ENCODE measurements around the gene PTGR3. TPM values are rescaled to one million over a fixed set of nuclear protein-coding genes. Genes with fewer than 3 reads are reported as not detected.

The PTGR3 gene
- total RNA-seq, 1 experiment from 2014 or later = 6.9 TPM

DNA sequence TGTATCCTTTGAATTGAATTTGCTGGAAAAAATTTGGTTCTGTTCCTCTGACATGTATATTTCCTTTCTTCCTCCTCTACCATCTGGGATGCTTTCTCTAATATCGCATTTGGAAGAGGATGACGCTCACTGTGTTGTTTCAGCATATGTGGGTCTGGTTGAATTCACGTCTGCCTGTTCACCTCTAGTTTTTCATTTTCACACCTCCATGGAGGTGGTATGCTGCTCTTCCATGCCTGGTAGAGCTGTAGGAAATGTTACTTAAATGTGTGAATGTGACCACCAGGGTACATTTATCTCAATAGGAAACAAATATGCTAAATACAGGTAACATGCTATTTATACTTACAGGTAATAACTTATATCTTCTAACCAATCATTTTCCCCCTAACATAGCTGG is 46.2 kb upstream of the PTGR3 start:
- ChIA-PET POLR2A (ENCODE audit: low non-redundant PET) (no interaction called here), CTCF (no interaction called here)
- Histone ChIP-seq H3K4me3 (ENCODE audit: low read depth, low read length, poor library complexity, severe bottlenecking) (no peak overlapping the region), H3K4me1 (ENCODE audit: insufficient read depth, low read length, poor library complexity, severe bottlenecking) (no peaks in the 10 kb centered on the region), H3K9me3 (ENCODE audit: low read depth, low read length, poor library complexity, severe bottlenecking) (no peaks in the 10 kb centered on the region), H3K36me3 (ENCODE audit: insufficient read depth, low read length, poor library complexity, severe bottlenecking) (no peaks in the 10 kb centered on the region), H3K27ac (ENCODE audit: low read depth, low read length, poor library complexity, severe bottlenecking) (no peak overlapping the region), H3K27me3 (replicated peaks; ENCODE audit: insufficient read depth, low read depth, low read length, poor library complexity) (no peaks in the 10 kb centered on the region)
- intact Hi-C loops (cut with micrococcal nuclease; ENCODE audit: unreplicated experiment) = no loop called here
- no TSS peak for BruUV-seq (replicated peaks)
- TF ChIP-seq, protein P1, sequence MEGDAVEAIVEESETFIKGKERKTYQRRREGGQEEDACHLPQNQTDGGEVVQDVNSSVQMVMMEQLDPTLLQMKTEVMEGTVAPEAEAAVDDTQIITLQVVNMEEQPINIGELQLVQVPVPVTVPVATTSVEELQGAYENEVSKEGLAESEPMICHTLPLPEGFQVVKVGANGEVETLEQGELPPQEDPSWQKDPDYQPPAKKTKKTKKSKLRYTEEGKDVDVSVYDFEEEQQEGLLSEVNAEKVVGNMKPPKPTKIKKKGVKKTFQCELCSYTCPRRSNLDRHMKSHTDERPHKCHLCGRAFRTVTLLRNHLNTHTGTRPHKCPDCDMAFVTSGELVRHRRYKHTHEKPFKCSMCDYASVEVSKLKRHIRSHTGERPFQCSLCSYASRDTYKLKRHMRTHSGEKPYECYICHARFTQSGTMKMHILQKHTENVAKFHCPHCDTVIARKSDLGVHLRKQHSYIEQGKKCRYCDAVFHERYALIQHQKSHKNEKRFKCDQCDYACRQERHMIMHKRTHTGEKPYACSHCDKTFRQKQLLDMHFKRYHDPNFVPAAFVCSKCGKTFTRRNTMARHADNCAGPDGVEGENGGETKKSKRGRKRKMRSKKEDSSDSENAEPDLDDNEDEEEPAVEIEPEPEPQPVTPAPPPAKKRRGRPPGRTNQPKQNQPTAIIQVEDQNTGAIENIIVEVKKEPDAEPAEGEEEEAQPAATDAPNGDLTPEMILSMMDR (conservative IDR thresholded peaks at IDR 0.05; ENCODE audit: low read depth, low read length) = no peak
- TF ChIP-seq EZH2 (IDR thresholded peaks at IDR 0.05; ENCODE audit: borderline replicate concordance, low read depth, low read length, poor library complexity, severe bottlenecking) = no peak
- DNase-seq (ENCODE audit: low spot score) = no peak

DNA sequence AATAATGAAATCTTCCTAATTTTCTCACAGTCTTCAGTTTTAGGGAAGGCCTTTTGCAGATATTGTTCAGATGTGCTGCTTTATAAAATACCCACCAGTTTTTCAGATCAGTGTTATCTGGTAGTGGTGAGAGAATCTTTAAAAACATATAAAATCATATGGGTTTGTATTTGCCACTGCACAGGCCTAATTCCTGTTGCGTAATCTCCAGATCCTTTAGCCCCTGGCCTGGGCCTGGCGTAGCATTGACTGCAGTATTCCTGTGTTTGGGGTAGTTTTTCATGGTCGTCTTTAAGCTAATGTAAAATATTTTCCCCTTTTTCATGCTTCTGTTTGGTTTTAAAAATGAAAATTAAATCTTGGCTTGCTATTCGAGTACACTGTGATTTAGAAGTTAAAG is 44.8 kb upstream of the PTGR3 start:
- no peaks in the 10 kb centered on the region for H3K4me1 ChIP-seq (ENCODE audit: insufficient read depth, low read length, poor library complexity, severe bottlenecking)
- no TSS peak for BruUV-seq (replicated peaks)
- no peak overlapping the region for H3K27ac ChIP-seq (ENCODE audit: low read depth, low read length, poor library complexity, severe bottlenecking)
- intact Hi-C loops (cut with micrococcal nuclease; ENCODE audit: unreplicated experiment) = no loop called here
- no peak for DNase-seq (ENCODE audit: low spot score)
- TF ChIP-seq, protein P1 (conservative IDR thresholded peaks at IDR 0.05; ENCODE audit: low read depth, low read length) = no peak
- no peak for TF ChIP-seq EZH2 (IDR thresholded peaks at IDR 0.05; ENCODE audit: borderline replicate concordance, low read depth, low read length, poor library complexity, severe bottlenecking)
- no peak overlapping the region for H3K4me3 ChIP-seq (ENCODE audit: low read depth, low read length, poor library complexity, severe bottlenecking)
- CTCF ChIA-PET = no interaction called here
- no peaks in the 10 kb centered on the region for H3K9me3 ChIP-seq (ENCODE audit: low read depth, low read length, poor library complexity, severe bottlenecking)
- no peaks in the 10 kb centered on the region for H3K27me3 ChIP-seq (replicated peaks; ENCODE audit: insufficient read depth, low read depth, low read length, poor library complexity)
- POLR2A ChIA-PET (ENCODE audit: low non-redundant PET) = no interaction called here
- H3K36me3 ChIP-seq (ENCODE audit: insufficient read depth, low read length, poor library complexity, severe bottlenecking) = no peaks in the 10 kb centered on the region

DNA sequence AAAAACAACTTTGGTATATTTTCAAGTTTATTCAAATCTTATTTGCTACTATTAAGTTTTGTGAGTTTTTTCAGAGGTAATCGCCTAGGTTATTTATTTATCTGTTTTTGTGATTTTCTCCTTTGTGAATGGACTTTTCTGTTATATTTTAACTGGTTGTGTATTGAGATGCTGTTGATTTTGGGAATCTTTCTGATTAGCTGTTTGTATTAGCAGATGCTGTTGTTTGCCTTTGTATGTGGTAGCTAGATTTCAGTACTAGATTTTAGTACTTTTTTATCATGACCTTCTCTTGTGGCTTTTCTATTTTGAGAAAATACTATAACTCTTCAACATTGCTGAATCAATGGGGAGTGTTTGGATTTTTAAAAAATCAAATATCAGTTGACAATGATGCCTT is 44.1 kb upstream of the PTGR3 start:
- intact Hi-C loops (cut with micrococcal nuclease; ENCODE audit: unreplicated experiment) = no loop called here
- CTCF ChIA-PET = no interaction called here
- H3K27me3 ChIP-seq (replicated peaks; ENCODE audit: insufficient read depth, low read depth, low read length, poor library complexity) = no peaks in the 10 kb centered on the region
- no peaks in the 10 kb centered on the region for H3K9me3 ChIP-seq (ENCODE audit: low read depth, low read length, poor library complexity, severe bottlenecking)
- POLR2A ChIA-PET (ENCODE audit: low non-redundant PET) = no interaction called here
- H3K4me3 ChIP-seq (ENCODE audit: low read depth, low read length, poor library complexity, severe bottlenecking) = no peak overlapping the region
- TF ChIP-seq, protein P1 (conservative IDR thresholded peaks at IDR 0.05; ENCODE audit: low read depth, low read length) = no peak
- TF ChIP-seq EZH2 (IDR thresholded peaks at IDR 0.05; ENCODE audit: borderline replicate concordance, low read depth, low read length, poor library complexity, severe bottlenecking) = no peak
- H3K36me3 ChIP-seq (ENCODE audit: insufficient read depth, low read length, poor library complexity, severe bottlenecking) = no peaks in the 10 kb centered on the region
- no peaks in the 10 kb centered on the region for H3K4me1 ChIP-seq (ENCODE audit: insufficient read depth, low read length, poor library complexity, severe bottlenecking)
- BruUV-seq (replicated peaks) = no TSS peak
- DNase-seq (ENCODE audit: low spot score) = no peak
- H3K27ac ChIP-seq (ENCODE audit: low read depth, low read length, poor library complexity, severe bottlenecking) = no peak overlapping the region

Measured in A673 (cell line).